ENCODE results near the gene MRPL27.

DNA sequence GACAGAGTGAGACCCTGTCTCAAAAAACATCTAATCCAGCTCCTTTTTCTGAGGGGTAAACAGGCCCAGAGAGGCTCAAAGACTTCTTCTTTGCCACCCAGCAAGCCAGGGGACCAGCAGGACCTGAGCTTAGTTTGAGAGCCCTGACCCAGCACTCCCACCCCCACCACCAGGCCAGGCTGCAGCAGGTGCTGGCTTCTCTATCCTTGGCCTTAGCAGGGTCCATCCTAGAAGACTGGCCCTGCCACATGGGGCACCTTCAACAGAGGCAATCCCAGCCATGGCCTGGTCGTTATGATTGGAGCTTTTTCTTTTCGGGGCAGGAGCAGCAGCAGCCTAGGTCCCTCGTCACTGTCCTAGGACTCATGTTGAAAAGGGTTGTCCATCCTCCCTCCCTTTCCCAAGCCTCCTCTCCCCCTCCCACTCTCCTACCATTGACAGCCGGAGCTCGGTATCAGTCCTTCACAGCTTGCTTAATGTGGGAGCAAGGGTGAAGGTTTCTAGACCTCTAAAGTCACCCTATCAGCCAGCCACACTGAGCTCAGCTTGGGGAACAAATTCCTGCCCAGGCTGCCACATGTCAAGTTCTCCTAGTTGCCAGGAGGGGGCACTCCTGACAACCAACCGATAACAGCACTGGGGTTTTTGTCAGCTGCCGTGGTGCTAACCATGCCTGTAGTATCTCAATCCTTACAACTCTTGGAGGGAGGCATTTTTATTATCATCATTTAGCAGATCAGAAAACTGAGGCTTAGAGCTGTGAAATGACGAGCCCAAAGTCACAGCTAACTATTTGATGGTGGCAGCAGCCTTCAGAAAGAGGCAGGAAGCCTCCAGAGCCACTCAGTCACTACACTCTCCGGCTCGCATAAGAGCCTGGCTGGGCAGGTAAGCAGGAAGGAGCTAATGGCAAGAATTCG is 11.2 kb downstream of the MRPL27 start:
- TF ChIP-seq, protein P1, sequence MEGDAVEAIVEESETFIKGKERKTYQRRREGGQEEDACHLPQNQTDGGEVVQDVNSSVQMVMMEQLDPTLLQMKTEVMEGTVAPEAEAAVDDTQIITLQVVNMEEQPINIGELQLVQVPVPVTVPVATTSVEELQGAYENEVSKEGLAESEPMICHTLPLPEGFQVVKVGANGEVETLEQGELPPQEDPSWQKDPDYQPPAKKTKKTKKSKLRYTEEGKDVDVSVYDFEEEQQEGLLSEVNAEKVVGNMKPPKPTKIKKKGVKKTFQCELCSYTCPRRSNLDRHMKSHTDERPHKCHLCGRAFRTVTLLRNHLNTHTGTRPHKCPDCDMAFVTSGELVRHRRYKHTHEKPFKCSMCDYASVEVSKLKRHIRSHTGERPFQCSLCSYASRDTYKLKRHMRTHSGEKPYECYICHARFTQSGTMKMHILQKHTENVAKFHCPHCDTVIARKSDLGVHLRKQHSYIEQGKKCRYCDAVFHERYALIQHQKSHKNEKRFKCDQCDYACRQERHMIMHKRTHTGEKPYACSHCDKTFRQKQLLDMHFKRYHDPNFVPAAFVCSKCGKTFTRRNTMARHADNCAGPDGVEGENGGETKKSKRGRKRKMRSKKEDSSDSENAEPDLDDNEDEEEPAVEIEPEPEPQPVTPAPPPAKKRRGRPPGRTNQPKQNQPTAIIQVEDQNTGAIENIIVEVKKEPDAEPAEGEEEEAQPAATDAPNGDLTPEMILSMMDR (conservative IDR thresholded peaks at IDR 0.05; ENCODE audit: low read length), result peak; percentile 89
- TF ChIP-seq EZH2phosphoT487 (IDR thresholded peaks at IDR 0.05; ENCODE audit: borderline replicate concordance), result no peak
